Mesenchymal stem cell (in vitro differentiated cells and primary cell): Measurements from ENCODE around the gene STK40.

Source experiments
- DNase-seq: peaks from one replicate; pipeline ENCODE4 v3.0.0-alpha.2; 2013
- H2AFZ ChIP-seq: one replicate; pipeline ENCODE4 v1.6.1; 2013; ENCODE audit warnings: low read depth, mild to moderate bottlenecking, control low read depth, inconsistent platforms, low read length, moderate library complexity
- H2AK5ac ChIP-seq: 2 replicates; pipeline ENCODE4 v1.6.1; 2013; ENCODE audit warnings: low read length, moderate library complexity, mild to moderate bottlenecking, inconsistent platforms; ENCODE audit not compliant: severe bottlenecking
- H2BK120ac ChIP-seq: one replicate; pipeline ENCODE4 v1.6.1; 2013; ENCODE audit warnings: low read depth, mild to moderate bottlenecking, inconsistent platforms, low read length, moderate library complexity
- H2BK12ac ChIP-seq, 2 experiments: one replicate each; pipeline ENCODE4 v1.6.1; 2013; ENCODE audit warnings: inconsistent platforms in 2 of 2, low read length in 2 of 2, mild to moderate bottlenecking in 2 of 2, moderate library complexity in 2 of 2, control low read depth in 1 of 2
- H2BK15ac ChIP-seq: one replicate; pipeline ENCODE4 v1.6.1; 2013; ENCODE audit warnings: mild to moderate bottlenecking, low read depth, inconsistent platforms; ENCODE audit not compliant: poor library complexity, severe bottlenecking
- H2BK5ac ChIP-seq: 2 replicates; pipeline ENCODE4 v1.6.1; 2013; ENCODE audit warnings: low read depth, mild to moderate bottlenecking, low read length, control low read depth, inconsistent platforms; ENCODE audit not compliant: poor library complexity, severe bottlenecking
- H3K14ac ChIP-seq, 2 experiments: one replicate each; pipeline ENCODE4 v1.6.1; 2013; ENCODE audit warnings: inconsistent platforms in 2 of 2, low read length in 2 of 2, control low read depth in 1 of 2, mild to moderate bottlenecking in 1 of 2, moderate library complexity in 1 of 2
- H3K18ac ChIP-seq, 2 experiments: one replicate each; pipeline ENCODE4 v1.6.1; 2013; ENCODE audit warnings: inconsistent platforms in 2 of 2, low read length in 2 of 2, control low read depth in 1 of 2, low read depth in 1 of 2, mild to moderate bottlenecking in 1 of 2
- H3K23ac ChIP-seq, 2 experiments: one replicate each; pipeline ENCODE4 v1.6.1; 2013; ENCODE audit warnings: inconsistent platforms in 2 of 2, low read length in 2 of 2, mild to moderate bottlenecking in 2 of 2, moderate library complexity in 2 of 2, control low read depth in 1 of 2
- H3K27ac ChIP-seq: 2 replicates; pipeline ENCODE4 v1.5.1; 2013; ENCODE audit warnings: mild to moderate bottlenecking, moderate library complexity, low read length, control low read depth, inconsistent platforms; ENCODE audit not compliant: poor library complexity, severe bottlenecking
- H3K27me3 ChIP-seq, 2 experiments: 2 replicates each; pipeline versions ENCODE4 v1.6.1 to v1.7.0; 2013; ENCODE audit warnings: low read length in 2 of 2, mild to moderate bottlenecking in 2 of 2, moderate library complexity in 2 of 2, control low read depth in 1 of 2, inconsistent platforms in 1 of 2; ENCODE audit not compliant: control insufficient read depth in 1 of 2, insufficient read depth in 1 of 2
- H3K36me3 ChIP-seq, 2 experiments: 2 replicates each; pipeline versions ENCODE4 v1.6.1 to v1.7.0; 2013; ENCODE audit warnings: low read length in 2 of 2, control low read depth in 1 of 2, inconsistent platforms in 1 of 2, low read depth in 1 of 2, mild to moderate bottlenecking in 1 of 2; ENCODE audit not compliant: insufficient read depth in 2 of 2, control insufficient read depth in 1 of 2
- H3K4ac ChIP-seq, 2 experiments: one replicate each; pipeline ENCODE4 v1.6.1; 2013; ENCODE audit warnings: inconsistent platforms in 2 of 2, low read length in 2 of 2, mild to moderate bottlenecking in 2 of 2, moderate library complexity in 2 of 2, control low read depth in 1 of 2, low read depth in 1 of 2
- H3K4me1 ChIP-seq: 2 replicates; pipeline ENCODE4 v1.6.1; 2013; ENCODE audit warnings: low read depth, low read length, control low read depth; ENCODE audit not compliant: control insufficient read depth, insufficient read depth
- H3K4me2 ChIP-seq: 2 replicates; pipeline ENCODE4 v1.6.1; 2013; ENCODE audit warnings: low read length, mild to moderate bottlenecking, inconsistent platforms; ENCODE audit not compliant: poor library complexity, severe bottlenecking
- H3K4me3 ChIP-seq, 2 experiments: 2 replicates each; pipeline versions ENCODE4 v1.5.1 to v1.7.0; 2013; ENCODE audit warnings: low read length in 2 of 2, mild to moderate bottlenecking in 2 of 2, control low read depth in 1 of 2, low read depth in 1 of 2; ENCODE audit not compliant: insufficient read depth in 1 of 2
- H3K79me1 ChIP-seq: replicated peaks from 2 replicates; pipeline ENCODE4 v1.6.1; 2013; ENCODE audit warnings: mild to moderate bottlenecking, control low read depth, low read length, inconsistent platforms; ENCODE audit not compliant: poor library complexity, severe bottlenecking
- H3K9ac ChIP-seq: 2 replicates; pipeline ENCODE4 v1.7.0; 2013; ENCODE audit warnings: mild to moderate bottlenecking, low read length, moderate library complexity
- H3K9me3 ChIP-seq: 2 replicates; pipeline ENCODE4 v1.7.0; 2013; ENCODE audit warnings: mild to moderate bottlenecking, low read length; ENCODE audit not compliant: control insufficient read depth
- H4K8ac ChIP-seq: one replicate; pipeline ENCODE4 v1.6.1; 2013; ENCODE audit warnings: inconsistent platforms, mild to moderate bottlenecking, low read length, moderate library complexity
- H4K91ac ChIP-seq: one replicate; pipeline ENCODE4 v1.6.1; 2013; ENCODE audit warnings: mild to moderate bottlenecking, low read length, inconsistent platforms
- WGBS: methylation state at CpG from one replicate; pipeline ENCODE4 v1.1.7; 2013; ENCODE audit warnings: mixed read lengths; 5-methylcytosine and 5-hydroxymethylcytosine counted together

STK40 gene

GRCh38 chr1:36339615-36340014 is 46.1 kb downstream of the STK40 start:
- Histone ChIP-seq H4K8ac (peak overlapping the region; percentile 9), H2AK5ac (no peak overlapping the region), H3K4me1 (peaks cover 32% of the 10 kb centered on the region), H2AFZ (no peak overlapping the region), H3K4ac (no peak overlapping the region), H4K91ac (no peak overlapping the region), H3K4me3 (no peak overlapping the region), H2BK15ac (no peak overlapping the region), H3K9me3 (no peaks in the 10 kb centered on the region), H3K14ac (no peak overlapping the region), H3K4me2 (no peak overlapping the region), H3K79me1 (peaks cover 8% of the 10 kb centered on the region), H3K27me3 (no peaks in the 10 kb centered on the region), H3K18ac (no peak overlapping the region), H3K23ac (no peak overlapping the region), H2BK12ac (no peak overlapping the region), H2BK5ac (no peak overlapping the region), H3K36me3 (peaks cover 50 to 64% of the 10 kb centered on the region in 2 experiments), H3K9ac (no peak overlapping the region), H3K27ac (no peak overlapping the region), H2BK120ac (no peak overlapping the region)
- WGBS = 97% methylated on average over 9 of the region's 9 CpGs
- no peak for DNase-seq

- Histone ChIP-seq H3K79me1 (peaks cover 6% of the 10 kb centered on the region), H2AK5ac (no peak overlapping the region), H3K27me3 (no peaks in the 10 kb centered on the region), H2BK120ac (no peak overlapping the region), H3K4me3 (peak overlapping the region in 1 of 2 experiments; percentile 18), H4K91ac (no peak overlapping the region), H3K36me3 (peaks cover 46 to 60% of the 10 kb centered on the region in 2 experiments), H3K9me3 (no peaks in the 10 kb centered on the region), H2BK15ac (no peak overlapping the region), H3K4me1 (peaks cover 31% of the 10 kb centered on the region), H4K8ac (peak overlapping the region; percentile 9), H3K9ac (no peak overlapping the region), H3K4me2 (no peak overlapping the region), H2BK12ac (peak overlapping the region in 1 of 2 experiments; percentile 24), H3K18ac (no peak overlapping the region), H3K23ac (no peak overlapping the region), H2BK5ac (no peak overlapping the region), H3K27ac (no peak overlapping the region), H2AFZ (no peak overlapping the region), H3K14ac (peak overlapping the region in 1 of 2 experiments; percentile 24), H3K4ac (no peak overlapping the region)
- 95% methylated on average over 6 of the region's 7 CpGs for WGBS
- no peak for DNase-seq
These were observed 46.5 kb downstream of the STK40 start for GRCh38 chr1:36339215-36339614.

- H3K14ac ChIP-seq = peak overlapping the region in 1 of 2 experiments; percentile 47
- H3K9me3 ChIP-seq = no peaks in the 10 kb centered on the region
- no peak overlapping the region for H2AK5ac ChIP-seq
- H3K23ac ChIP-seq = no peak overlapping the region
- no peak overlapping the region for H4K91ac ChIP-seq
- H2BK120ac ChIP-seq = no peak overlapping the region
- WGBS = 100% methylated on average over 6 of the region's 6 CpGs
- peaks cover 3% of the 10 kb centered on the region for H3K79me1 ChIP-seq
- no peaks in the 10 kb centered on the region for H3K27me3 ChIP-seq
- no peak for DNase-seq
- no peak overlapping the region for H3K4ac ChIP-seq
- H3K4me2 ChIP-seq = no peak overlapping the region
- H3K36me3 ChIP-seq = peaks cover 35 to 47% of the 10 kb centered on the region in 2 experiments
- no peak overlapping the region for H4K8ac ChIP-seq
- no peak overlapping the region for H3K27ac ChIP-seq
- no peak overlapping the region for H3K4me3 ChIP-seq
- H2BK15ac ChIP-seq = no peak overlapping the region
- no peak overlapping the region for H2AFZ ChIP-seq
- H3K9ac ChIP-seq = no peak overlapping the region
- H2BK5ac ChIP-seq = no peak overlapping the region
- peaks cover 19% of the 10 kb centered on the region for H3K4me1 ChIP-seq
- H3K18ac ChIP-seq = no peak overlapping the region
- H2BK12ac ChIP-seq = no peak overlapping the region
These were observed 47.9 kb downstream of the STK40 start for GRCh38 chr1:36337830-36338229.

GRCh38 chr1:36330940-36331339 is 54.8 kb downstream of the STK40 start:
- Histone ChIP-seq H3K4ac (no peak overlapping the region), H3K18ac (no peak overlapping the region), H2AFZ (no peak overlapping the region), H2BK15ac (no peak overlapping the region), H3K79me1 (peaks cover 4% of the 10 kb centered on the region), H4K91ac (no peak overlapping the region), H3K27me3 (no peaks in the 10 kb centered on the region), H2BK120ac (no peak overlapping the region), H4K8ac (no peak overlapping the region), H3K9me3 (no peaks in the 10 kb centered on the region), H3K4me1 (peaks cover 17% of the 10 kb centered on the region), H2BK12ac (no peak overlapping the region), H3K23ac (no peak overlapping the region), H3K14ac (no peak overlapping the region), H3K27ac (no peak overlapping the region), H2BK5ac (no peak overlapping the region), H3K36me3 (peaks cover 0 to 4% of the 10 kb centered on the region in 2 experiments), H3K4me2 (no peak overlapping the region), H2AK5ac (no peak overlapping the region), H3K4me3 (no peak overlapping the region), H3K9ac (no peak overlapping the region)
- 94% methylated on average over 15 of the region's 15 CpGs for WGBS
- no peak for DNase-seq
